Fibroblast of lung (primary cell): ENCODE data around the gene LOXL4. TPM values are rescaled to one million over a fixed set of nuclear protein-coding genes. Genes with fewer than 3 reads are reported as not detected.
A peak's percentile ranks its signal among the peaks of the same experiment; 100 is the strongest.

Experiments
- DNase-seq, 2 donors: peaks; one replicate each; pipeline versions ENCODE4 v3.0.0 to v3.0.0-alpha.2; 2010; ENCODE audit warnings: low read depth in 2 of 2
- H2AFZ ChIP-seq: 2 replicates; pipeline ENCODE4 v1.5.1; 2012; ENCODE audit warnings: low read length, control low read depth, inconsistent platforms
- H3K27ac ChIP-seq: 2 replicates; pipeline ENCODE4 v1.5.1; 2011; ENCODE audit warnings: low read length, control low read depth; ENCODE audit not compliant: insufficient read depth
- H3K27me3 ChIP-seq: 2 replicates; pipeline ENCODE4 v1.5.1; 2011; ENCODE audit warnings: mild to moderate bottlenecking, low read length; ENCODE audit not compliant: control insufficient read depth, insufficient read depth
- H3K36me3 ChIP-seq: 2 replicates; pipeline ENCODE4 v1.5.1; 2011; ENCODE audit warnings: low read length; ENCODE audit not compliant: control insufficient read depth, insufficient read depth
- H3K4me1 ChIP-seq: 2 replicates; pipeline ENCODE4 v1.5.1; 2011; ENCODE audit warnings: low read length; ENCODE audit not compliant: control insufficient read depth, insufficient read depth; ENCODE audit errors: extremely low read depth
- H3K4me2 ChIP-seq: 2 replicates; pipeline ENCODE4 v1.5.1; 2011; ENCODE audit warnings: low read length, control low read depth; ENCODE audit not compliant: insufficient read depth; ENCODE audit errors: extremely low read depth
- H3K4me3 ChIP-seq, 4 experiments: fragments of 200-600 bp in 1 of 4; sonication (generic) in 1 of 4; replicated peaks in 1 of 4; 2 replicates each; pipeline ENCODE4 v1.5.1; 2011 to 2016; ENCODE audit warnings: low read length in 4 of 4, low read depth in 3 of 4, mild to moderate bottlenecking in 3 of 4, control low read depth in 2 of 4, inconsistent platforms in 1 of 4, mixed read lengths in 1 of 4; ENCODE audit not compliant: insufficient read depth in 1 of 4; ENCODE audit errors: control extremely low read depth in 1 of 4
- H3K79me2 ChIP-seq: 2 replicates; pipeline ENCODE4 v1.5.1; 2012; ENCODE audit warnings: mild to moderate bottlenecking, low read length, inconsistent platforms; ENCODE audit not compliant: control insufficient read depth, insufficient read depth
- H3K9ac ChIP-seq: 2 replicates; pipeline ENCODE4 v1.5.1; 2011; ENCODE audit warnings: mild to moderate bottlenecking, low read length, control low read depth; ENCODE audit not compliant: insufficient read depth
- H3K9me3 ChIP-seq: 2 replicates; pipeline ENCODE4 v1.5.1; 2012; ENCODE audit warnings: low read depth, low read length; ENCODE audit not compliant: control insufficient read depth, insufficient read depth
- H4K20me1 ChIP-seq: 2 replicates; pipeline ENCODE4 v1.5.1; 2011; ENCODE audit warnings: low read length; ENCODE audit not compliant: control insufficient read depth, insufficient read depth; ENCODE audit errors: extremely low read depth
- EZH2 ChIP-seq: IDR thresholded peaks from 2 replicates; pipeline ENCODE4 v1.5.1; 2012; ENCODE audit warnings: low read length, control low read depth, mild to moderate bottlenecking; ENCODE audit errors: missing control alignments
- polyA minus RNA-seq: library from RNA; depleted of rRNA, polyadenylated mRNA; stranded (reverse); fragments of >200 nt; gene quantifications from 2 replicates; pipeline ENCODE4 v1.2.3, GENCODE V29; 2011; ENCODE audit warnings: low replicate concordance
- polyA plus RNA-seq, 2 donors: library from polyadenylated mRNA; depleted of rRNA in 1 of 2; stranded (reverse) in 1 of 2; unstranded in 1 of 2; fragments of >200 nt; gene quantifications; 2 replicates each; pipeline ENCODE4 v1.2.1, GENCODE V29; 2011 to 2012; ENCODE audit warnings: missing spikeins in 1 of 2
- total RNA-seq: library from RNA; depleted of rRNA; stranded (reverse); fragments of >200 nt; gene quantifications from 2 replicates; pipeline ENCODE4 v1.2.1, GENCODE V29; 2014
- TF ChIP-seq, protein P1 (sequence below), 2 donors: IDR thresholded peaks in 1 of 2; conservative IDR thresholded peaks in 1 of 2; 1 replicate in 1 of 2; 2 replicates in 1 of 2; pipeline ENCODE4 v1.5.1; 2011 to 2012; ENCODE audit warnings: low read length in 2 of 2, control low read depth in 1 of 2, inconsistent platforms in 1 of 2, low read depth in 1 of 2, mild to moderate bottlenecking in 1 of 2

Gene LOXL4
- 52.6 and 73.0 TPM in 2 replicates for total RNA-seq
- 39.8 and 75.1 TPM in 2 replicates for polyA plus RNA-seq
- polyA plus RNA-seq (2012), result 46.9 and 82.2 TPM in 2 replicates
- polyA minus RNA-seq, result 56.8 and 91.7 TPM in 2 replicates

DNA sequence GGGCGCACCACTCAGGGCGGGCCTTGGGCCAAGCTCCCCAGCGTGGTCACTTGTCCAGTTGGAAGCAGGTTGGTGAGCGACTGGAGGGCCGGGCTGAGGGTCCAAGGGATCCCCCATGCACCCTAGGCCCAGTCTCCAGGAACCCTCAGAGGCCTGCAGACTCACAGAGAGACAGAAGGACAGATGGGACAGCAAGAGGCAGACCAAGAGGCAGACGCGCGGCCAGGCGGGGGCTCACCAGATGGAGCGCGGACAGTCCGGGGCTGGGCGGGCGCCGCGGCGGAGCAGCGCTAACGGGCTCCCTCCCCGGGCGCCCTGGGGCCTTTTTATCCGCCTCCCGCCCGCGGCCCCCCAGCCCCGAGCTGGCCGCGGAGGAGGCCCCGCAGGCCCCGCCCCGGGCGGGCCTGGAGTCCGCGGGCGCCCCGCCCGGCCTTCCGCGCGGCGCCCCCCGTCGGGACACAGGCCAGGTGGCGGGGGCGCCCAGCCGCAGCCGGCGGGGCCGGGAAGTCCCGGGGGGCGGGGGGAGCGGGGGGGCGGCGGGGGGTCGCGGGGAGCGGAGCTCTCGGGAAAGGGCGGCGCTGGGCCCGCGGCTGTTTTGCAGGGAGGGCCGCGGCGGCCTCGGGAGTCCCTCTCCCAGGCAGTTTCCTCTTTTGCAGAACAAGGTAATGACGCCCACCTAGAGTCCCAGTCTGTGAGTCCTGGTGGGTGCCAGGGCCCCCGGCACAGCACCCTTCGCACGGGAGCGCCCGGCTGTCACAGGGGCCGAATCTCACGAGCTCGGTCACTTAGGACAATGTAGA is at the start of gene LOXL4:
LOXL4 (minus strand) TSS at position 301 of the 800 bp plus-strand sequence. CDS start 5,175 bp downstream, outside the sequence.
- Histone ChIP-seq H3K27ac (peak within 1 kb of the TSS; percentile 69), H3K79me2 (no peaks in the 10 kb centered on the region), H3K9ac (peak within 1 kb of the TSS; percentile 60), H3K9me3 (no peaks in the 10 kb centered on the region), H3K27me3 (peaks cover 3% of the 10 kb centered on the region), H3K4me2 (peak within 1 kb of the TSS; percentile 98), H2AFZ (peak within 1 kb of the TSS; percentile 19), H3K4me1 (peaks cover 25% of the 10 kb centered on the region), H3K4me3 (peak within 1 kb of the TSS; percentile 48 to 68 (median 60)), H4K20me1 (no peaks in the 10 kb centered on the region), H3K36me3 (no peaks in the 10 kb centered on the region)
- TF ChIP-seq, protein P1, sequence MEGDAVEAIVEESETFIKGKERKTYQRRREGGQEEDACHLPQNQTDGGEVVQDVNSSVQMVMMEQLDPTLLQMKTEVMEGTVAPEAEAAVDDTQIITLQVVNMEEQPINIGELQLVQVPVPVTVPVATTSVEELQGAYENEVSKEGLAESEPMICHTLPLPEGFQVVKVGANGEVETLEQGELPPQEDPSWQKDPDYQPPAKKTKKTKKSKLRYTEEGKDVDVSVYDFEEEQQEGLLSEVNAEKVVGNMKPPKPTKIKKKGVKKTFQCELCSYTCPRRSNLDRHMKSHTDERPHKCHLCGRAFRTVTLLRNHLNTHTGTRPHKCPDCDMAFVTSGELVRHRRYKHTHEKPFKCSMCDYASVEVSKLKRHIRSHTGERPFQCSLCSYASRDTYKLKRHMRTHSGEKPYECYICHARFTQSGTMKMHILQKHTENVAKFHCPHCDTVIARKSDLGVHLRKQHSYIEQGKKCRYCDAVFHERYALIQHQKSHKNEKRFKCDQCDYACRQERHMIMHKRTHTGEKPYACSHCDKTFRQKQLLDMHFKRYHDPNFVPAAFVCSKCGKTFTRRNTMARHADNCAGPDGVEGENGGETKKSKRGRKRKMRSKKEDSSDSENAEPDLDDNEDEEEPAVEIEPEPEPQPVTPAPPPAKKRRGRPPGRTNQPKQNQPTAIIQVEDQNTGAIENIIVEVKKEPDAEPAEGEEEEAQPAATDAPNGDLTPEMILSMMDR (conservative IDR thresholded peaks at IDR 0.05 in 1 of 2, IDR thresholded peaks at IDR 0.05 in 1 of 2; ENCODE audit: low read depth in 1 of 2, low read length in 2 of 2), result no peak
- no peak for TF ChIP-seq EZH2
- DNase-seq, result peak; percentile 37 to 45

DNA sequence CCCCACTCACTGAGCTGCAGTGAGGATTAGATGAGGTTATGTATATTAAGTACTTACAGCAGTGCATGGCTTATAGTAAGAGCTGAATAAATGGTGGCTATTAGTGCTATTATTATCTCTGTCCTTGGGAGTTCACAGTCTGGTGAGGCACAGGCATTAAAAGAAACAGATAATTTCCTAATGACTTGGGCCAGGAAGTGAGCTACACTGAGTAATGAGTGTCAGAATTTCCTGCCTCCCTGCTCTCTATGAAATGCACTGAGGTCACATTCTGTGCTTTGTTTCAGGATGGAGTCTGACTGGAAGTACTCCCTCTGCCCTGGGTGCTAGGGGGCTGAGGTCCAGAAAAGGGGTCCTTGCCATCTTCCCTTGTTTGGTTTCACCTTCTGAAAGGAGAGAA is 48.7 kb upstream of the LOXL4 start:
- peak overlapping the region; percentile 26 for H3K4me2 ChIP-seq
- no peaks in the 10 kb centered on the region for H3K79me2 ChIP-seq
- H3K4me1 ChIP-seq, result peaks cover 8% of the 10 kb centered on the region
- TF ChIP-seq, protein P1 (conservative IDR thresholded peaks at IDR 0.05 in 1 of 2, IDR thresholded peaks at IDR 0.05 in 1 of 2; ENCODE audit: low read depth in 1 of 2, low read length in 2 of 2), result no peak
- TF ChIP-seq EZH2, result no peak
- no peaks in the 10 kb centered on the region for H4K20me1 ChIP-seq
- peak overlapping the region; percentile 19 for H2AFZ ChIP-seq
- peak; percentile 28 to 61 for DNase-seq
- no peaks in the 10 kb centered on the region for H3K9me3 ChIP-seq
- H3K27me3 ChIP-seq, result no peaks in the 10 kb centered on the region
- no peak overlapping the region for H3K4me3 ChIP-seq
- peak overlapping the region; percentile 6 for H3K27ac ChIP-seq
- H3K36me3 ChIP-seq, result no peaks in the 10 kb centered on the region
- H3K9ac ChIP-seq, result no peak overlapping the region

DNA sequence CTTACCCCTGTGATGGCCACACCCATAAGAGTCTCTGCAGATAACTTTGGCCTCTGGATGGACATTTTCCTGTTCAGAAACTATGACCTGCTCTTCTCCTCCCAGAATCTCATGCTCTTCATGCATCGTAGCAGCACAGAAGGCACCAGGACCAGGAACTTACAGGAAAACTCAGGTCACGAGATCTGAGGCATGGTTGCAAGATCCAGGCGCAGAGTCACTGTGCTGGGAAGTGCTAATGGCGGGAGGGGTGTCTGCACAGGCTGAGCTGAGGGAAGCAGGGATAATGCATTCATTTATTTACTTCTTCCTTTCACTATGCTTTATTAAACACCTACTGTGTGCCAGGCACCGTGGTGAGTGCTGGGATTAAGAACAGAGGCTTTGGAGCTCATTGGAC is 48.2 kb upstream of the LOXL4 start:
- Histone ChIP-seq H3K4me3 (no peak overlapping the region), H3K4me1 (peaks cover 8% of the 10 kb centered on the region)

More for the DNA sequence above, 48.2 kb upstream of the LOXL4 start:
- no peak for TF ChIP-seq EZH2
- TF ChIP-seq, protein P1 (conservative IDR thresholded peaks at IDR 0.05 in 1 of 2, IDR thresholded peaks at IDR 0.05 in 1 of 2; ENCODE audit: low read depth in 1 of 2, low read length in 2 of 2), result no peak
- Histone ChIP-seq H3K9me3 (no peaks in the 10 kb centered on the region), H3K4me2 (no peak overlapping the region), H3K27ac (no peak overlapping the region), H3K27me3 (no peaks in the 10 kb centered on the region), H3K36me3 (no peaks in the 10 kb centered on the region), H2AFZ (no peak overlapping the region), H3K79me2 (no peaks in the 10 kb centered on the region), H4K20me1 (no peaks in the 10 kb centered on the region), H3K9ac (no peak overlapping the region)
- DNase-seq, result no peak
